HG03025 (cell line): ENCODE data around the gene DTNA.

Experiments used
- ATAC-seq: cut with Tn5 transposase; IDR thresholded peaks from one replicate; pipeline ENCODE4 v1.9.1; 2021; ENCODE audit warnings: mild to moderate bottlenecking, moderate library complexity; ENCODE audit not compliant: unreplicated experiment, low FRiP score

The DTNA gene

DNA sequence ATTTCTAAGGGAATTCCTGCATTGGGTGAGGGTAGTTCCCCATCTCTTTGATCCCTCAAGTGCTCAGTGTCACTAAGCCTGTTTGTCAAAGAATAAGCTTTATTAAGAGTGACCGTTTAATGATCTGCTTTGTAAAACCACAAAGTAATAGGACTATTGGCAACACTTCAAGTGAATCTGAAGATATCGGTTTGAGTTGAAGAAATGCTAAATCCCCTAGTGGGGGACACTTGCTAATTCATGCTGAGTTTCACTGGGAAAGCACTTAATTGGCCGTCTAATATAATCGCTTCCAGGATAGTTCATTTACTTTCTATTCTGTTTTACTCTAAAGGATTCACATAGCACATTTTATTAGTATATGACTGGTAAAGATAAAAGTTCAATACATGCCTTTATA lies 54.4 kb downstream of the DTNA start:
- no peak for ATAC-seq

- no peak for ATAC-seq
Measured at GRCh38 chr18:34767601-34768027, 57.5 kb downstream of the DTNA start.

DNA sequence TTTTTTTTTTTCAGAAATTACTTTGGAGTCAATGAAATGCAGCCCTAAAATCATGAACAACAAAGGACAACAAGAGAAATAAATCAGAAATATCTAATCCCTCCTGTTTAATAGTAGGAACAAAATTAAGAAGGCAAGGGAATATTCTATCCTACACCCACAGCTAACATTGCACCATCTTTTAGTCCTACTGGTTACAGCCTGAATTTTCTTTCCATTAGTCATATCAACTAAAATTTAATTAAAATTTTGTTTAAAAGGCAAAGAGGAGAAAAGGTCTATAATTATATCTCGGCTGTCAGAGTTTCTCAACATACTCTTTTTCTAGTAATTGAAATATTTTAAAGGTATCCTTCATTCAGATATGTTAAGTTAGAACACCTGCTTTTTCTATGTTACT lies 61.9 kb downstream of the DTNA start:
- no peak for ATAC-seq

- ATAC-seq: no peak
Measured at GRCh38 chr18:34772887-34773286, 62.8 kb downstream of the DTNA start.

- ATAC-seq: no peak
Measured at GRCh38 chr18:34773378-34773777, 63.3 kb downstream of the DTNA start.

- no peak for ATAC-seq
Measured at GRCh38 chr18:34773961-34774766, 64.1 kb downstream of the DTNA start.

DNA sequence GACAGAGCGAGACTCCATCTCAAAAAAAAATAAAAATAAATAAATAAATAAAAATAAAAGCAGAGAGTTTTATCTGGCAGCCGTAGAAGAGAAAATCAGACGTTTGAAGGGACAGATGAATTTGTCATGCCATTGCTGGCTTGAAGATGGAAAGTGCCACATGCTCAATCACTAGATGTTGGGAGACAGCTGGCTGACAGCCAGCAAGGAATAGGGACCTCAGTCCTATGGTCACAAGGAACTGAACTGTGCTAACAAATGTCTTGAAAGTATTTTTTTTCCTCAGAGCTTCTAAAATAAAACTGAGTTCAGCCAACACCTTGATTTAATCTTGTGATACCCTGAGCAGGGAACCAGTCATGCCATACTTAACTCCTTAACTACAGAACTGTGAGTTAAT lies 65.4 kb downstream of the DTNA start:
- no peak for ATAC-seq

DNA sequence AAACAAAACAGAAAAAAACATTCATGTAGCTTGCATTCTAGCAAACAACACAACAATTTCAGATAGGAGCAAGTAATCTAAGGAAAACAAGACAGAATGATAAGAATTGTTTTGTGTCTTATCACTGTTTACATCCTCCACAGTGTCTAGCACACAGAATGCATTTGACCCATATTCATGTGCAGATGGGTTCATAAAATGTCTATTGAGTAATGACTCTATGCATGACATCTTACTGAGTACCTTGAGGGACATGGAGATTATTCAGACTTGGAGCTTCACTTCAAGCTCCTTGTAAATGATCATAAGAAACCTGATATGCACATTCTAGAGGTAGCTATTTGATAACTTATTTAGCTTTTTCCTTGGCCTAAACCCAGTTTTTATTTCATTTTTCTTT lies 69.0 kb downstream of the DTNA start:
- no peak for ATAC-seq

GRCh38 chr18:34780856-34781255 lies 70.8 kb downstream of the DTNA start:
- no peak for ATAC-seq

GRCh38 chr18:34783501-34783900 lies 73.4 kb downstream of the DTNA start:
- no peak for ATAC-seq

- ATAC-seq: no peak
Measured at GRCh38 chr18:34786162-34786741, 76.2 kb downstream of the DTNA start.

- ATAC-seq: no peak
Measured at GRCh38 chr18:34787931-34788532, 77.9 kb downstream of the DTNA start.

DNA sequence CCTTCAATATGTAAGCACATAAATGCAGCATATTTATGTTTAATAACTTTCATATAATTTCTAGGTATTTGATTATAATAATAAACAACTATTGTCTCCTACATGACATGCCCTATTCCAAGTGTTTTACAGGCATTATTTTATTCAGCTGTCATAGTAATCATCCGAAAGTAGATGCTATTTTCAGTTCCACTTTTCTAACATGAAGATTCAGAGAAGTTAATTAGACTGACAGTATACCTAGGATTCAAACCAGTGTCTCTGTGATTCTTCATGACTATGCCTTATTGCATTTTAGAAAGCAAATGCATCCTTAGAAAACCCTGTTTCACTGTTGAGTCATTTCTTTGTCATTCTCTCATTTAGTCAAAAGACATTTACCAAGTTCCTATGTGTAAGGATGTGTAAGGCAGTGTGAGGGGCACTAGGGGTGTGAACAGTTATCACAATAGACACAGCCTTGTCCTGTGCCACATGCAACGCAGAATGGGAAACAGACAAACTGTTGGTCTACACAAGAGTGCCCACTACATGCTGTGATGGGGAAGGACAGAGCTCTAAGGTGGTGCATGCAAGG lies 79.8 kb downstream of the DTNA start:
- no peak for ATAC-seq

DNA sequence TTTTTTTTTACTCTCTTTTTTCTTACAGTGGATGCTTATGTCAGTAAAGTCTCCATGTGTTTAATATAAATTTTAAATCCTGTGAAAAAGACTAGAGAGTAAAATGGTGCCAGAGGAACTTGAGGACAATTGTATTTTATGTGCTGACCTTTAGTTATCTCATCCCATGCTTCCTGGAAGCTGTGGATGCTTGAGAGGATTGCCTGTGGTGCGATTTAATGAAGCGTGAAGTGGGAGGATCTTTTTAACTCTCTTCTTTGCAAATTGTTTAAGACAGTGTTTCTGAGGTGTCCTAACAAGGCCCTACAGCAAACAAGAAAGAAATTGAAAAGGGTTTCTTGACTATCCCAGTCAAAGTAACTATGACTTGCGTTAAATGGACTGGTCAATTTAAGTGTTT lies 84.2 kb downstream of the DTNA start:
- no peak for ATAC-seq

GRCh38 chr18:34795070-34795732 lies 85.1 kb downstream of the DTNA start:
- ATAC-seq: no peak

GRCh38 chr18:34796035-34796657 lies 86.0 kb downstream of the DTNA start:
- no peak for ATAC-seq

- ATAC-seq: no peak
Measured at GRCh38 chr18:34799291-34799690, 89.2 kb downstream of the DTNA start.

DNA sequence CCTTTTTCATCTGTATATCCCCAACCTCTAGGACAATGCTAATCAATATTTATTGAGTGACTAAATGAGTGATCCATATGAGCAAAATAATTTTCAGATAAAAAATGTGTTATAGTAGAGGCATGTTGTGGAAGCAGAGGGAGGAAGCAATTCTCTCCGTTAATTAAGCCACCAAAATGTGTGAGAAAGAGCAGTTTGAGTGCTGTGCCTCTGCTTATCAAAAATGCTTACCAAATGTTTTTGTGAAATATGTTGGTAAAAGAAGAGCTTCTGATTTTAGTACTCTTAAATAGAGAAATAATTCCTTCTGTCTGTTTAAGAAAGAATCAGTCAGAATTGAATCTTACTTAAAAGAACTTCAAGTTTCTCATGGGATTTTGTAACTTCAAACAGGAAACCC lies 90.3 kb downstream of the DTNA start:
- no peak for ATAC-seq

- no peak for ATAC-seq
Measured at GRCh38 chr18:34801774-34802173, 91.7 kb downstream of the DTNA start.

- ATAC-seq: no peak
Measured at GRCh38 chr18:34802959-34803358, 92.9 kb downstream of the DTNA start.
